H9 (cell line): ENCODE data around the gene RILPL1. TPM values are rescaled to one million over a fixed set of nuclear protein-coding genes. Genes with fewer than 3 reads are reported as not detected.
"Not testable (repeated sequence)": the region's sequence is repeated elsewhere in the genome, so short reads cannot be mapped to it uniquely, and the experiment has no call there.

ENCODE experiments used
- DNase-seq: peaks from one replicate; pipeline ENCODE4 v3.0.0-alpha.2; 2017
- H2AFZ ChIP-seq: one replicate; pipeline ENCODE4 v1.6.1; 2013; ENCODE audit warnings: mild to moderate bottlenecking, low read length, control low read depth, moderate library complexity
- H2AK5ac ChIP-seq: 2 replicates; pipeline ENCODE4 v1.6.1; 2013; ENCODE audit warnings: low read length, control low read depth, mixed read lengths; ENCODE audit not compliant: insufficient read length
- H2BK120ac ChIP-seq: one replicate; pipeline ENCODE4 v1.6.1; 2013; ENCODE audit warnings: low read depth, mild to moderate bottlenecking, low read length, control low read depth, inconsistent platforms; ENCODE audit not compliant: poor library complexity, severe bottlenecking
- H2BK12ac ChIP-seq: 2 replicates; pipeline ENCODE4 v1.6.1; 2013; ENCODE audit warnings: low read length, control low read depth, mixed read lengths, low read depth; ENCODE audit not compliant: insufficient read length
- H2BK15ac ChIP-seq: 2 replicates; pipeline ENCODE4 v1.6.1; 2013; ENCODE audit warnings: low read depth, low read length, control low read depth
- H2BK20ac ChIP-seq: one replicate; pipeline ENCODE4 v1.6.1; 2013; ENCODE audit warnings: low read depth, mild to moderate bottlenecking, low read length, control low read depth, inconsistent platforms; ENCODE audit not compliant: poor library complexity, severe bottlenecking
- H2BK5ac ChIP-seq: 2 replicates; pipeline ENCODE4 v1.6.1; 2013; ENCODE audit warnings: low read length, control low read depth, mixed read lengths; ENCODE audit not compliant: insufficient read length
- H3K14ac ChIP-seq: 2 replicates; pipeline ENCODE4 v1.6.1; 2013; ENCODE audit warnings: low read length, control low read depth; ENCODE audit not compliant: insufficient read depth
- H3K18ac ChIP-seq: 2 replicates; pipeline ENCODE4 v1.6.1; 2013; ENCODE audit warnings: low read depth, mild to moderate bottlenecking, mixed read lengths, low read length, control low read depth; ENCODE audit not compliant: insufficient read length
- H3K23ac ChIP-seq: 2 replicates; pipeline ENCODE4 v1.6.1; 2013; ENCODE audit warnings: low read length, control low read depth, mixed read lengths, low read depth; ENCODE audit not compliant: insufficient read length
- H3K23me2 ChIP-seq: 2 replicates; pipeline ENCODE4 v1.6.1; 2013; ENCODE audit warnings: low read depth, mild to moderate bottlenecking, mixed read lengths, low read length, control low read depth; ENCODE audit not compliant: insufficient read length, poor library complexity, severe bottlenecking
- H3K27ac ChIP-seq: 2 replicates; pipeline ENCODE4 v1.5.1; 2013; ENCODE audit warnings: low read length, control low read depth, mixed read lengths, low read depth; ENCODE audit not compliant: insufficient read length
- H3K27me3 ChIP-seq: 2 replicates; pipeline ENCODE4 v1.6.1; 2013; ENCODE audit warnings: low read length, control low read depth, inconsistent platforms; ENCODE audit not compliant: insufficient read depth
- H3K4ac ChIP-seq: 2 replicates; pipeline ENCODE4 v1.6.1; 2013; ENCODE audit warnings: low read depth, mild to moderate bottlenecking, control low read depth, inconsistent platforms, low read length, moderate library complexity
- H3K4me1 ChIP-seq: 2 replicates; pipeline ENCODE4 v1.6.1; 2013; ENCODE audit warnings: low read length, control low read depth, inconsistent platforms; ENCODE audit not compliant: insufficient read depth
- H3K4me2 ChIP-seq: 2 replicates; pipeline ENCODE4 v1.6.1; 2013; ENCODE audit warnings: low read length, control low read depth, mixed read lengths; ENCODE audit not compliant: insufficient read length, insufficient read depth
- H3K56ac ChIP-seq: 2 replicates; pipeline ENCODE4 v1.6.1; 2013; ENCODE audit warnings: low read depth, mild to moderate bottlenecking, mixed read lengths, low read length, control low read depth; ENCODE audit not compliant: insufficient read length
- H3K79me1 ChIP-seq: 2 replicates; pipeline ENCODE4 v1.6.1; 2013; ENCODE audit warnings: low read depth, mild to moderate bottlenecking, moderate library complexity, low read length, control low read depth, inconsistent platforms; ENCODE audit not compliant: insufficient read depth, poor library complexity, severe bottlenecking
- H3K79me2 ChIP-seq: 2 replicates; pipeline ENCODE4 v1.6.1; 2013; ENCODE audit warnings: low read length, control low read depth, inconsistent platforms; ENCODE audit not compliant: insufficient read depth
- H3K9ac ChIP-seq: 2 replicates; pipeline ENCODE4 v1.6.1; 2013; ENCODE audit warnings: low read length, control low read depth, mixed read lengths; ENCODE audit not compliant: insufficient read length; ENCODE audit errors: extremely low read depth
- H3K9me3 ChIP-seq: one replicate; pipeline ENCODE4 v1.6.1; 2013; ENCODE audit warnings: low read depth, low read length, inconsistent platforms; ENCODE audit not compliant: control insufficient read depth
- H3T11ph ChIP-seq: one replicate; pipeline ENCODE4 v1.6.1; 2013; ENCODE audit warnings: mild to moderate bottlenecking, low read length, control low read depth, inconsistent platforms
- H4K20me1 ChIP-seq: one replicate; pipeline ENCODE4 v1.6.1; 2013; ENCODE audit not compliant: control insufficient read depth, insufficient read length, insufficient read depth
- H4K5ac ChIP-seq: 2 replicates; pipeline ENCODE4 v1.6.1; 2013; ENCODE audit warnings: low read depth, mild to moderate bottlenecking, mixed read lengths, low read length, control low read depth; ENCODE audit not compliant: insufficient read length
- H4K8ac ChIP-seq: replicated peaks from 2 replicates; pipeline ENCODE4 v1.6.1; 2013; ENCODE audit warnings: low read length, control low read depth, mixed read lengths, low read depth; ENCODE audit not compliant: insufficient read length
- H4K91ac ChIP-seq: 2 replicates; pipeline ENCODE4 v1.6.1; 2013; ENCODE audit warnings: low read depth, mild to moderate bottlenecking, moderate library complexity, mixed read lengths, low read length, control low read depth; ENCODE audit not compliant: insufficient read length
- H3K27ac Mint-ChIP-seq, 3 experiments: 2 replicates in 2 of 3; 3 replicates in 1 of 3; pipeline ENCODE4 v1.8.0; 2020 to 2021; ENCODE audit warnings: mixed read lengths in 3 of 3, mild to moderate bottlenecking in 1 of 3, moderate library complexity in 1 of 3
- H3K27me3 Mint-ChIP-seq: 2 replicates; pipeline ENCODE4 v1.8.0; 2021; ENCODE audit warnings: low read depth, mild to moderate bottlenecking, moderate library complexity, mixed read lengths
- H3K36me3 Mint-ChIP-seq, 3 experiments: 2 replicates in 2 of 3; 3 replicates in 1 of 3; pipeline ENCODE4 v1.8.0; 2020 to 2021; ENCODE audit warnings: low read depth in 3 of 3, mixed read lengths in 3 of 3; ENCODE audit not compliant: insufficient read depth in 1 of 3
- H3K4me1 Mint-ChIP-seq, 2 experiments: 2 replicates each; pipeline ENCODE4 v1.8.0; 2020; ENCODE audit warnings: mixed read lengths in 2 of 2
- H3K4me3 Mint-ChIP-seq, 2 experiments: 2 replicates in 1 of 2; 3 replicates in 1 of 2; pipeline ENCODE4 v1.8.0; 2020 to 2021; ENCODE audit warnings: mild to moderate bottlenecking in 2 of 2, mixed read lengths in 2 of 2, moderate library complexity in 1 of 2
- H3K9me3 Mint-ChIP-seq, 2 experiments: 2 replicates in 1 of 2; 3 replicates in 1 of 2; pipeline ENCODE4 v1.8.0; 2020; ENCODE audit warnings: mild to moderate bottlenecking in 2 of 2, mixed read lengths in 2 of 2, moderate library complexity in 1 of 2
- WGBS: extraction: QIAGEN DNeasy Blood & Tissue Kit; methylation state at CpG from one replicate; pipeline ENCODE4 v1.1.7; 2013; ENCODE audit warnings: missing lambda C conversion rate, low lambda C conversion rate, mixed read lengths; ENCODE audit not compliant: insufficient read length; ENCODE audit errors: extremely low coverage; 5-methylcytosine and 5-hydroxymethylcytosine counted together
- total RNA-seq: library from RNA; stranded (reverse); gene quantifications from 2 replicates; pipeline ENCODE4 v1.2.1, GENCODE V29; 2021
- TF ChIP-seq, protein P1 (sequence below): fragments of 200-600 bp; sonication (generic); conservative IDR thresholded peaks from 3 replicates; pipeline ENCODE4 v1.8.0; 2021; ENCODE audit warnings: antibody characterized with exemption, mild to moderate bottlenecking

Gene RILPL1
- total RNA-seq, 1 experiment from 2014 or later, result 8.1 TPM

DNA sequence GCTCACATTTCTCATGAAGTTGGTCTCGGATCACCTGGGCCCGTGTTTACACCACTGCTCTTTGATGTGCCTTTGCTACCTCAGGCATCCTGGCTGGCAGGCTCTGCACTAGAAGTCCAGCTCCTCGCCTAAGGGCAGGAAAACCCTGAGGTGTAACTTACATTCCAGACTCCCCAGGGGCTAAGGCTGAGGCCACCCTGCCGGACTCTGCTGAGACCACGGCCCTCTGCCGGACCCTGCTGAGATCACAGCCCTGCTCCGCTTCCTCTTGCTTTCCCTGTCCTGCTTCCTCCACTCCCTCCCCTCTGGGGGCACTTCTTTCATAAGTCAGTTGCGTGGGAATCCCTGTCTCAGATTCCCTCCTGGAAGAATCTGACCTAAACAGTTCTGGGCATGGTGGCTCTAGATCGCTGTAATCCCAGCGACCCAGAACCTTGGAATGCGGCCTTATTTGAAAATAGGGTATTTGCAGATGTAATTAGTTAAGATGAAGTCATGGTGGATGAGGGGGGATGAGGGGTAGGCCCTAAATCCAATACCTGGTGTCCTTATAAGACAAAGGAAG, 17.2 kb downstream of the RILPL1 start:
- DNase-seq, result peak; percentile 69
- no peak overlapping the region for H3K23ac ChIP-seq
- H4K8ac ChIP-seq, result no peak overlapping the region
- WGBS, result no CpG with 5 or more reads among the region's 11 CpGs
- TF ChIP-seq, protein P1, sequence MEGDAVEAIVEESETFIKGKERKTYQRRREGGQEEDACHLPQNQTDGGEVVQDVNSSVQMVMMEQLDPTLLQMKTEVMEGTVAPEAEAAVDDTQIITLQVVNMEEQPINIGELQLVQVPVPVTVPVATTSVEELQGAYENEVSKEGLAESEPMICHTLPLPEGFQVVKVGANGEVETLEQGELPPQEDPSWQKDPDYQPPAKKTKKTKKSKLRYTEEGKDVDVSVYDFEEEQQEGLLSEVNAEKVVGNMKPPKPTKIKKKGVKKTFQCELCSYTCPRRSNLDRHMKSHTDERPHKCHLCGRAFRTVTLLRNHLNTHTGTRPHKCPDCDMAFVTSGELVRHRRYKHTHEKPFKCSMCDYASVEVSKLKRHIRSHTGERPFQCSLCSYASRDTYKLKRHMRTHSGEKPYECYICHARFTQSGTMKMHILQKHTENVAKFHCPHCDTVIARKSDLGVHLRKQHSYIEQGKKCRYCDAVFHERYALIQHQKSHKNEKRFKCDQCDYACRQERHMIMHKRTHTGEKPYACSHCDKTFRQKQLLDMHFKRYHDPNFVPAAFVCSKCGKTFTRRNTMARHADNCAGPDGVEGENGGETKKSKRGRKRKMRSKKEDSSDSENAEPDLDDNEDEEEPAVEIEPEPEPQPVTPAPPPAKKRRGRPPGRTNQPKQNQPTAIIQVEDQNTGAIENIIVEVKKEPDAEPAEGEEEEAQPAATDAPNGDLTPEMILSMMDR, result no peak
- peaks cover 2% of the 10 kb centered on the region for H4K20me1 ChIP-seq
- no peaks in the 10 kb centered on the region for H3K27me3 Mint-ChIP-seq
- no peak overlapping the region for H3T11ph ChIP-seq
- no peaks in the 10 kb centered on the region for H3K27me3 ChIP-seq
- H2AFZ ChIP-seq, result no peak overlapping the region
- no peak overlapping the region for H2AK5ac ChIP-seq
- no peak overlapping the region for H3K4me3 Mint-ChIP-seq
- H3K56ac ChIP-seq, result no peak overlapping the region
- H2BK120ac ChIP-seq, result no peak overlapping the region
- no peaks in the 10 kb centered on the region for H3K9me3 Mint-ChIP-seq
- H2BK12ac ChIP-seq, result no peak overlapping the region
- no peak overlapping the region for H3K9ac ChIP-seq
- H3K27ac Mint-ChIP-seq, result no peak overlapping the region; a peak in 1 of 7 replicates
- H3K27ac ChIP-seq, result no peak overlapping the region
- no peak overlapping the region for H4K91ac ChIP-seq
- no peak overlapping the region for H3K4ac ChIP-seq
- H3K79me2 ChIP-seq, result no peaks in the 10 kb centered on the region
- no peak overlapping the region for H2BK5ac ChIP-seq
- no peaks in the 10 kb centered on the region for H3K79me1 ChIP-seq
- H2BK20ac ChIP-seq, result no peak overlapping the region
- no peak overlapping the region for H4K5ac ChIP-seq
- H3K18ac ChIP-seq, result no peak overlapping the region
- peaks cover 0 to 6% of the 10 kb centered on the region in 2 experiments; a peak in 2 of 4 replicates for H3K4me1 Mint-ChIP-seq
- no peak overlapping the region for H3K14ac ChIP-seq
- no peaks in the 10 kb centered on the region for H3K9me3 ChIP-seq
- peaks cover 14 to 50% (median 34%) of the 10 kb centered on the region in 3 experiments; a peak in 6 of 7 replicates for H3K36me3 Mint-ChIP-seq
- H3K4me2 ChIP-seq, result no peak overlapping the region
- no peaks in the 10 kb centered on the region for H3K23me2 ChIP-seq
- no peaks in the 10 kb centered on the region for H3K4me1 ChIP-seq
- no peak overlapping the region for H2BK15ac ChIP-seq

DNA sequence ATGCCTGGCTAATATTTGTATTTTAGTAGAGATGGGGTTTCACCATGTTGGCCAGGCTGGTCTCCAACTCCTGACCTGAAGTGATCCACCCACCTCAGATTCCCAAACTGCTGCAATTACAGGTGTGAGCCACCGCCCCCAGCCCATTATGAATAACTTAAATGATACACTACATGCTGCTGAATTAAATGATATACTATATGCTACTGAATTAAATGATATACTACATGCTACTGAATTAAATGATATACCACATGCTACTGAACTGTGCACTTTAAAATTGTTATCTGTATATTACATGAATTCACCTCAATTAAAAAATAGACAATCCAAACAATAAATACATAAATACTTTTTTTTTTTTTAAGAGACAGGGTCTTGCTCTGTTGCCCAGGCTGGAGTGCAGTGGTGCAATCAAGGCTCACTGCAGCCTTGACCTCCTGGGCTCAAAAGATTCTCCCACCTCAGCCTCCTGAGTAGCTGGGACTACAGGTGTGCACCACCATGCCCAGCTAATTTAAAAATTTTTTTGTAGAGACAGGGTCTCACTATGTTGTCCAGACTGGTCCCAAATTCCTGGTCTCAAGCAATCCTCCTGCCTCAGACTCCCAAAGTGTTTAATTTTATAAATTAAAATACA, 18.8 kb downstream of the RILPL1 start:
- not testable (repeated sequence) for H2AFZ ChIP-seq, H2BK120ac ChIP-seq, H3K27me3 Mint-ChIP-seq, H3K4me3 Mint-ChIP-seq, H4K20me1 ChIP-seq, H3K79me1 ChIP-seq, H2BK12ac ChIP-seq, H3K27ac Mint-ChIP-seq, H3K4ac ChIP-seq, H3K4me1 Mint-ChIP-seq, H4K5ac ChIP-seq, H3K27ac ChIP-seq, H4K91ac ChIP-seq, H3K56ac ChIP-seq, H3K4me1 ChIP-seq, H3K9ac ChIP-seq, H3K4me2 ChIP-seq, H3K9me3 ChIP-seq, H3K23ac ChIP-seq, H3T11ph ChIP-seq, H2BK20ac ChIP-seq, H2AK5ac ChIP-seq, H3K27me3 ChIP-seq, H4K8ac ChIP-seq, H3K14ac ChIP-seq, H2BK5ac ChIP-seq, H3K18ac ChIP-seq, H2BK15ac ChIP-seq, H3K79me2 ChIP-seq, DNase-seq, H3K9me3 Mint-ChIP-seq, H3K23me2 ChIP-seq
- no CpG with 5 or more reads among the region's 1 CpG for WGBS
- peaks cover 14 to 35% (median 24%) of the 10 kb centered on the region in 3 experiments; a peak in 6 of 7 replicates for H3K36me3 Mint-ChIP-seq
